NCI-H460 (cell line): ENCODE measurements around the gene XRCC6. TPM values are rescaled to one million over a fixed set of nuclear protein-coding genes. Genes with fewer than 3 reads are reported as not detected.

Source experiments
- small RNA-seq, 2 experiments: library from RNA; depleted of rRNA; stranded (forward); fragments of <200 nt; gene quantifications; one replicate each; pipeline ENCODE3, GENCODE V24; 2014
- total RNA-seq: library from RNA; depleted of rRNA; stranded (reverse); fragments of >200 nt; shearing (Covaris generic); gene quantifications from 2 replicates; pipeline ENCODE4 v1.2.3, GENCODE V29; 2014; rRNA removed

The XRCC6 gene
- total RNA-seq, 1 experiment from 2014 or later: 336 TPM

Small RNAs within 50 kb of the gene (small RNA-seq; reads per million reads assigned to genes)
- gene HMGN2P10 (0 reads per million in 2 experiments), gene RF00019 (0 reads per million in 2 experiments), gene RNU6-476P (0 reads per million in 2 experiments)

Other genes with a start within 250 kb of the XRCC6 start
- 1.1 and 1.6 TPM in 2 replicates for gene TEF, start 239.4 kb upstream of the XRCC6 start, total RNA-seq
- gene TOB2, start 174.5 kb upstream of the XRCC6 start, total RNA-seq: 16.1 and 18.2 TPM in 2 replicates
- 66.8 and 69.2 TPM in 2 replicates for gene PHF5A, start 152.6 kb upstream of the XRCC6 start, total RNA-seq
- 66.1 and 72.0 TPM in 2 replicates for gene ACO2, start 152.2 kb upstream of the XRCC6 start, total RNA-seq
- 10.8 and 12.3 TPM in 2 replicates for gene POLR3H, start 76.8 kb upstream of the XRCC6 start, total RNA-seq
- gene CSDC2, start 60.3 kb upstream of the XRCC6 start, total RNA-seq: not detected in 2 replicates
- gene PMM1, start 31.5 kb upstream of the XRCC6 start, total RNA-seq: 9.5 and 14.4 TPM in 2 replicates
- gene DESI1, start 252 bp upstream of the XRCC6 start, total RNA-seq: 26.3 and 32.4 TPM in 2 replicates
- 105 and 113 TPM in 2 replicates for gene SNU13, start 67.6 kb downstream of the XRCC6 start, total RNA-seq
- 0.43 and 0.50 TPM in 2 replicates for gene MEI1, start 78.2 kb downstream of the XRCC6 start, total RNA-seq
- 5.5 and 5.9 TPM in 2 replicates for gene CCDC134, start 179.4 kb downstream of the XRCC6 start, total RNA-seq
- 29.5 and 29.9 TPM in 2 replicates for gene SREBF2, start 211.8 kb downstream of the XRCC6 start, total RNA-seq